NCI-H2196 treated with DMSO at 0.1 percent for 48 hours (cell line): Measurements from ENCODE around the gene RGS7.

Source experiments
- DNase-seq: peaks from one replicate; lab custom pipeline; 2025; ENCODE audit not compliant: unreplicated experiment; lab: John Stamatoyannopoulos, UW

RGS7 gene

GRCh38 chr1:241356519-241357365 is at the start of gene RGS7:
RGS7 (minus strand) TSS chr1:241357205.
- DNase-seq = peak; percentile 7

- DNase-seq = no peak
Observed at GRCh38 chr1:241406421-241406820, 49.4 kb upstream of the RGS7 start.

- no peak for DNase-seq
Observed at GRCh38 chr1:241401156-241401555, 44.2 kb upstream of the RGS7 start.

GRCh38 chr1:241396747-241397681 is 40.0 kb upstream of the RGS7 start:
- DNase-seq = no peak

GRCh38 chr1:241391926-241392710 is 35.1 kb upstream of the RGS7 start:
- DNase-seq = peak; percentile 21

- DNase-seq = no peak
Observed at GRCh38 chr1:241390526-241390925, 33.5 kb upstream of the RGS7 start.

GRCh38 chr1:241389400-241389799 is 32.4 kb upstream of the RGS7 start:
- no peak for DNase-seq

GRCh38 chr1:241387216-241387615 is 30.2 kb upstream of the RGS7 start:
- DNase-seq = no peak

GRCh38 chr1:241376701-241377100 is 19.7 kb upstream of the RGS7 start:
- no peak for DNase-seq

- no peak for DNase-seq
Observed at GRCh38 chr1:241375886-241376285, 18.9 kb upstream of the RGS7 start.

GRCh38 chr1:241366196-241366595 is 9.2 kb upstream of the RGS7 start:
- DNase-seq = no peak

- DNase-seq = no peak
Observed at GRCh38 chr1:241362350-241362749, 5.3 kb upstream of the RGS7 start.

- DNase-seq = no peak
Observed at GRCh38 chr1:241357366-241358340, 648 bp upstream of the RGS7 start.

- no peak for DNase-seq
Observed at GRCh38 chr1:241356187-241356518, 852 bp downstream of the RGS7 start.

- no peak for DNase-seq
Observed at GRCh38 chr1:241355311-241356010, 1.5 kb downstream of the RGS7 start.

- no peak for DNase-seq
Observed at GRCh38 chr1:241352401-241352800, 4.6 kb downstream of the RGS7 start.

GRCh38 chr1:241351841-241352240 is 5.2 kb downstream of the RGS7 start:
- DNase-seq = no peak

GRCh38 chr1:241343956-241344355 is 13.0 kb downstream of the RGS7 start:
- DNase-seq = no peak

GRCh38 chr1:241336335-241336734 is 20.7 kb downstream of the RGS7 start:
- DNase-seq = no peak
